IMR-90 (cell line): ENCODE results near the gene GORASP1.

Source experiments
- BHLHE40 ChIP-seq: fragments of 150-350 bp; IDR thresholded peaks from 2 replicates; pipeline ENCODE4 v1.6.1; 2016; ENCODE audit warnings: mild to moderate bottlenecking, low read depth, low read length
- CEBPB ChIP-seq: IDR thresholded peaks from 2 replicates; pipeline ENCODE4 v1.6.1; 2012; ENCODE audit warnings: low read depth, low read length, improper control_type of control experiment
- CHD1 ChIP-seq: IDR thresholded peaks from 2 replicates; pipeline ENCODE4 v1.6.1; 2012; ENCODE audit warnings: low read depth, low read length, improper control_type of control experiment
- CTCF ChIP-seq: conservative IDR thresholded peaks from 2 replicates; pipeline ENCODE4 v1.5.1; 2012; ENCODE audit warnings: mild to moderate bottlenecking, low read depth, low read length, improper control_type of control experiment
- FOS ChIP-seq: fragments of 150-350 bp; IDR thresholded peaks from 2 replicates; pipeline ENCODE4 v1.6.1; 2016; ENCODE audit warnings: low read depth, low read length
- POLR2A ChIP-seq: IDR thresholded peaks from 2 replicates; pipeline ENCODE4 v1.6.1; 2012; ENCODE audit warnings: mild to moderate bottlenecking, low read depth, low read length
- RAD21 ChIP-seq: IDR thresholded peaks from 2 replicates; pipeline ENCODE4 v1.6.1; 2012; ENCODE audit warnings: low read length, improper control_type of control experiment
- SMC3 ChIP-seq: fragments of 150-350 bp; IDR thresholded peaks from 2 replicates; pipeline ENCODE4 v1.6.1; 2016; ENCODE audit warnings: low read depth, mild to moderate bottlenecking, antibody characterized with exemption, low read length, moderate library complexity
- USF2 ChIP-seq: fragments of 150-350 bp; IDR thresholded peaks from 2 replicates; pipeline ENCODE4 v1.6.1; 2017; ENCODE audit warnings: mild to moderate bottlenecking, antibody characterized with exemption, low read length, low read depth

- TF ChIP-seq CTCF (no peak), CEBPB (no peak), CHD1 (no peak), POLR2A (no peak), SMC3 (no peak), USF2 (no peak), FOS (no peak), BHLHE40 (no peak), RAD21 (no peak)
Observed at GRCh38 chr3:39140341-39140971, 33.0 kb upstream of the GORASP1 start.
